Midbrain (tissue), 1 donor: ENCODE data around the gene STIM2.

Source experiments
- DNase-seq: peaks from one replicate; lab custom pipeline; 2025; lab: John Stamatoyannopoulos, UW

STIM2 gene

DNA sequence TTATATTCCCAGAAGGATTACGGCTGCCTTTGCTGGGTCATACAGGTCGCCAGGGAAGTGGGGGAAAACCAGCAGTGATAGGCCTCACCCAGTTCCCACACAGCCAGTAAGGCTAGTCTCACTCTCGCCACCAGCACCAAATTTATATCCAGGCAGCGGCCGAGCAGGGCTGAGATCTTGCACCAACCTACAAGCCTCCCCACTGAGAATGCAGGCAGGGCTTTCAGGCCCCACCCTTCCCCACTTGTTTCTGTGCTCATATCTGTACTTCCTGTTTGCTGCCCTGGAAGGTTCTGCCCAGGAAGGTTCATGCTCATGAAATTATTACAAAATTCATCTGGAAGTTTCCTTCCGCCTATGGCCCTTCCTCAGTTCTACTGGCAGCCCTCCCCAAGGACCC lies 179.7 kb downstream of the STIM2 start:
- DNase-seq = no peak

DNA sequence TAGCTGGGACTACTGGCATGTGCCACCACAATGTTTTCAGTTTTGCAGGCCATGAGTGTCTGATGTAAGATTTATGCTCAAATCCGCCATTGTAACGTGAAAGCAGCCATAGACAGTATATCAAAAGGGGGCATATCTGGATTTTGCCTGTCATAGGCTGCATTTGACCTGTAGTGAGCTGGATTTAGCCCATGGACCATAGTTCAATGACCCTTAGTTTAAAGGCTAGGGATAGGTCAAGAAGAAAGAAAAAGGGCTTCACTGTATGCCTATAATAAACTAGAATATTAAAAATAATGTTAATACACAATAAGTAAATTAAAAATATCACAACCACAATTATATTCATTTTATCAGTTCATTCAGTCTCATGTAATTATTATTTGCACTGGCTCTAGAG lies 181.8 kb downstream of the STIM2 start:
- DNase-seq = no peak

DNA sequence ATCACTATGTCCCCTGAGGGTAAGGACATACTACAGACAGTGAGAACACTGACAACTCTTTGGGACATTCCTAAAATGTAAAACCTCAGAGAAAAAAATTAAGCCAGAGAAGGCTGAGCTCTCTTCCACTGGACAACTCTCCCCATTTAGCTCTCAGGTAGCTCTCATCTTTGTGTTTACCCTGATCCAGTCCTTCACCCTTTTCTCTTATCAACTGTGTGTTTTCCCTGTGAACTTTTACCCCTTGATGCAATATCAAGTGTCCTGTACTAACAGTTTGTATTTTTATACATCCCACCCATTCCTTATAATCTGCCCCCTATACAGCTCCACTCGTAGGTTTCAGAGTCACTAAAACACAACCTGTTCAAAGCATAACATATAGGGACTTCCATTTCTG lies 182.6 kb downstream of the STIM2 start:
- no peak for DNase-seq

DNA sequence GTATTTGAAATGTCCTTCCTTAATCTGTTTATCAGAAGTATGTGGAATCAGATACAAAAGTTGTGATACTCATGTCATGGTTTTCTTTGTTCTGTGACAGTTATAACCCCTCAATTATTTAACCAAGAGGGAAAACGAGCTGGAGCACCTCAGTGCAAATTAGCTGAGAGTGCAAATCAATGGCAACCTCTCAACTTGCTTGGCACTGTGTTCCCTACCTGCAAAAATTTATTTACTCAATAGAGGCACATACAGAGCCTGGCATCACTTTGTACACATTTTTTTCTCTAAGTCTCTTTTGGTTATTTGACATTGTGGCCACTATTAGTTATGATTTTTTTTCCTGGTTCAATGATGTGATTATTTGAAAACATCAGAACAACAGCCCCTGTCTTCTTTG lies 186.2 kb downstream of the STIM2 start:
- DNase-seq = no peak

DNA sequence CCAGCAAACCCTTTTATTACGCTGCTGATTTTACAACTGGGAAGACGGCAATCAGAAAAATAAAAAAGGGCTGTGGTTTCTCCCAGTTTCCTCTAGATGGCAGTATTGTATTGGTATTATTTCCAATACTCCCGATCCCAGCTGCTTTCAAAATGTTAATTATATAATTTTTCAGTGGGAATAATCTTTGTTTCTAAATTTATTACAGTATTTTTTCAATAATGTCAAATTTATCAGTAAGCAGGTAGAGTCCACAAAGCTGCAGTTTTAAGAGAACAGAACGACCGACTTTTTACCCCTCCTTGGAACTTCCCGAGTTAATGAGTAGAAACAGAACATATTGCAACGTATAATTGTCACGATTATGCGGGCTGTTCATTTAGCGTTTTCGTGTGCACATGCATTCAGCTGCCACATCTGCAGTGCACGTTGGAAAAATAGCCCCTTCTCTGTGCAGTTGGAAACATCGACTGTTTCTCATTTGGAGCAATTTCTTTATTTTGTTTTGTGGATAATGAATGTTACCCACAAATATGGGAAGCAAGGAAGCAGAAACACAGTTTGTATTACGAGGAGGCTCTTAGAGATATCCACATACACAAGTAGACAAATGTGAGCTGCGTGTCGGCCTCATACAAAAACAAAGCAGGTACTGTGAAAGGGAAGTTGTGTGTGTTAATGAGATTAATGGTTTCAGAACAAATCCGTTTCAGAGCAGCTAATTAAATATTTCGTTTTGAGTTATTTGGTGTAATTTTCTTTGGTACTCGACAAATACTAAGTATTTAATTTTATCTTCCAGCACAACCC lies 188.0 kb downstream of the STIM2 start:
- DNase-seq = peak; percentile 71

DNA sequence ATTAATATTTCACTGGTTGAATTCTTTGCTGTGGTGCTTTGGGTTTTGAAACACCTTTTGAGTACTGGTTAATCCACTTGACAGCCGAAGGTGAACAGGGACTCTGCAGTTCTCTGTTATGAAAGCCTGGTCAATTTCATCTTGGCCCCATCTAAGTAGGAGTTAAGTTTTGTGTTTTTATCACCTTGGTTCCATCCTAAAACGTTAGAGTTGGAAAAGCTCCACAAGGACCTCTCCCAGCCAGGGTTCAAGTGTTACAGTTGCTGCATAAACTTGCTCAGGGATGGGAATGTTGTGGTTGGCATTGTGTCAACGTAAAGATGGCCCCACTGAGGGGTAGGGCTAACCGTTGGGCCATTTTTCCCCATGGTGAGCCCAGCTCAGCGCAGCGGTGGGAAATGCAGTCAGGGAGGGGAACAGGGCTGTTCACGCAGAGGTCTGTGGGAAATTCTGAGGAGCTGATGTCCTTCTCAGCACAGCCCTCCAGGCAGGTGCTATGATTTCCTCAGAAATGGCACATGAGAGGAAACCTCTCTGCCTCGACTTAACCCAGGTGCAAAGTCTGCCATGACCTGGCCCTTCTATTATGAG lies 188.7 kb downstream of the STIM2 start:
- DNase-seq = no peak

DNA sequence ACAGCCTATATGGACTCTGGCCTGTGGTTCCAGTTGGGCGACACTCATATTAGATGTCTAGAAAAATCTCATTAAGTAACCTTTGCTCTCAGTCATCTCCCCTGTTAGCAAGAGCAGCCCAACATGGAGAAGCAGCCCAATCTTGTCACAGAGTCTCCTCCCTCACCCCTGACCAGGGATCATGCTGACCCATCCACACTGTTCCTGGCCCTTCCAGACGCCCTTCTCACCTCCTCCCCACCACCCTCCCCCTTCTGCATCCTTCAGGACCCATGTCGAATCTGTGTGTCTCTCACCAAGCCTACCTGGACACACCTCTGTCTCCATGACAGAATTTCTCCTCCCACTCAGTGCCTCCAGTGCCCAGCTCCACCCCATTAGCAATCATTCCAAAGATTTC lies 190.1 kb downstream of the STIM2 start:
- no peak for DNase-seq

DNA sequence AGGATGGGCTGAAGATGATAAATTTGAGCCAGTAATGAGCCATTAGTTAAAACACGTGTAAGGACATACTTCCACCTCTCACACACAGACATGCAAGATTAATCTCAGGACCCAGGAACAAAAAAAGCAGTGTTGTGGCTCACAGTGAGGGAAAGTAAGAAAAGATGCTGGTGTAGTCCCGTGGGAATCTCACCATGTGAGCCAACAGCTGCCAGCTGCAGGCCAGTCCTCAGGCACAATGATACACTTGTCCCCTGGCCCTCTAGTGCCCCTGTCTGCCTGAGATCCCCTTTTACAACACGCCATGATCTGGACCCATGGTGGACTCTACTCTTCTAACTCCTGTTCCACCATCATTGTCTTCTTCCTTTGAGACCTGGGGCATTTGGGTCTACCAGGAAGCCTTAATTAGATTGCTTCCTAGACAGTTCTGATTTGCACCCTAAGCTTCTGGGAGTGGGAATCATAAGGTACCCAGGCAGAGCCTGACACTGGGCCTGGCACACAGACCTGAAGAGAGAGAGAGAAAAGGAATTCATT lies 194.7 kb downstream of the STIM2 start:
- DNase-seq = no peak

DNA sequence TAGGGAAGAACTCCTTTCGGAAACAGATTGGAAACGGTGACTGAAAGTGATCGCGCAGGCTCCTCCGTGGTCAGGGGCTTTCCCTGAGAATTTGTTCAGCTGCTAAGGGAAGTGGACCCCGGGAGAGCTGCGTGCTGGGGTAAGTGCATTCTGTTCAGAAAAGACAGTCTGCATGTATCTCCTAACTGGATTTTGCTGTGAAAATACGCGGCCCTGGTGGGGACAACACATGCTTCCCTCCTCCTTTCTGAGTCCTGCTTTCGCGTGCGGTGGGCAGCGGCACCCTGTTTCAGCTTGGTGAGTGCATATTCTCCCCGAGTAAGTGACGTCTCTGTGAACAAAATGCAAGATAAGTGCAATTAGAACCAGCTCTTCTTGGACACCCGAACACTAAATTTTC lies 195.6 kb downstream of the STIM2 start:
- DNase-seq = no peak

DNA sequence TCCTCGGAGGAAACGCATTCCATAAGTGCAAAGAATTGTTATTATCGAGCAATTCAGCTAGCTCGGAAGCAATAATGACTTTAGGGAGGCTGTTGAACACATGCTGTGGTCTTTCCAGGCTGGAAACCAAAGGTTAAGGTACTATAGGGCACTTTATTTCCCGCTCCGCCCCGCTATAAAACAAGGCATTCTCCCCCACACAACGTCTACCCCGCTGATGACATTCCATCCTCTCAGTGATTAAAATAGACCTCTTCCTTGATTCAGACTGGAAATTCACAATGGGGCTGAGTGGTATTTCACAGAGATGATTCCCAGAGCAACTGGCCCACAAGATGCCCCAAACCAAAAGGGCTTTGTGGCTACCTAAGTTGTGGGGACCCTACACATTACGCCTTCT lies 196.4 kb downstream of the STIM2 start:
- no peak for DNase-seq

DNA sequence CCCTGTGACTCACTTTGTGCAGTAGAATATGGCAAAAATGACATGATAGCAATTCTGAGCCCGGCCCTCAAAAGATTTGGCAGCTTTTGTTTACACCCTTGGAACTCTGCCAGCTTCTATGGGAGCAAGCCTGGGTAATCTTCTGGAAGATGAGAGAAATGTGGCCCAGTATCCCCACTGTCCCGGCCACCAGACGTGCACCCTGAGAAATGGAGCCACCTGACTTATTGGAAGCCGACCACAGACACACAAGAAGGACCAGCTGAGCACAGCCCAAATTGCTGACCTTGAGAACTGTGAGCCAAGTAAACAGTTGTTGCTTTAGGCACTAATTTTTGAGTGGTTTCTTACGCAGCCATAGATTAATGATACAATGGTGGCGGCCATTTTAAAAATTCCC lies 197.0 kb downstream of the STIM2 start:
- DNase-seq = no peak

DNA sequence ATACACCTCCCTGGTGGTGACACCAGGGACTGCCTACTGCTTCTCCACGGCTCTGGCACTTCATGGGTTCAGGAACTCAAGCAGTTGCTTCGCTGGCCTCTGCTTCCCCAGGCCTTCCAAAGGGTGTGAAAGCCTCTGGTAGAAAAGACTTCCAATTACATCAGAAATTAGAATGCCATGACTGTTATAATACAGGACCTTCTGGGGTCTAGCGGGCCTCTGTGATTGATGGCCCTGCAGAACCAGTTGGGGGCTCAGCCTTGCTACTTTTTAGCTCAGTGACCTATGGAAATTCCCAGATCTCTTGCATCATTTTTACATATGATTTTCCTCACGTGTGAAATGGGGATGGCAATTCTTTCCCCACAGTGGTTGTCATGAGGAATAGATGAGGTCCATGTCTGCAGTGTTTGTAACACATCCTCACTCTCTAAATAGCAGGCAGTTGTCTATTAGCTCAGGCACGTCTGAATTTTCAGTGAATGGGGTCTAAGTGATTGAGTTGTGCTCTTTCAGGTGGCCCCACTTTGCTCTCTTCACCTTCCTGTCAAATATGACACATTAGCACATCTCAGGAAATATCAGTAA lies 198.3 kb downstream of the STIM2 start:
- DNase-seq = no peak

DNA sequence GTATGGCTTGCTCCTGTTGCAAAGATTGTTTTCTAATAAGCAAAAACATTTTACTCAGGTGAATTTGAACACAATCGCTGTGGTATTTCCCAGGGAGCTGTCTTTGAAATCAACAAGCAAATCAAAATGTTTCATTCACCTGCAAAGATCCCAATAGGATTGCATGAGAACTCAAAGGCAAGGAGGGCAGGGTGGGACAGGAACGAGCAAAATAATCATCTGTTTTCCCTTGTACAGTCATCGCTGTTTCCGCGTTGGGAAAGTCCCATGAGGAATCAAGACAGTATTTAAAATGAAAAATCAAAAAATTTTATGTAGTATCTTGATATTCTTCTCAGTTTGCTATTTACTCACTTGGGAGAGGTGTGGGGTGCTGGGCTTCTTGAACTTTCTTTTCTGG lies 198.8 kb downstream of the STIM2 start:
- DNase-seq = no peak

DNA sequence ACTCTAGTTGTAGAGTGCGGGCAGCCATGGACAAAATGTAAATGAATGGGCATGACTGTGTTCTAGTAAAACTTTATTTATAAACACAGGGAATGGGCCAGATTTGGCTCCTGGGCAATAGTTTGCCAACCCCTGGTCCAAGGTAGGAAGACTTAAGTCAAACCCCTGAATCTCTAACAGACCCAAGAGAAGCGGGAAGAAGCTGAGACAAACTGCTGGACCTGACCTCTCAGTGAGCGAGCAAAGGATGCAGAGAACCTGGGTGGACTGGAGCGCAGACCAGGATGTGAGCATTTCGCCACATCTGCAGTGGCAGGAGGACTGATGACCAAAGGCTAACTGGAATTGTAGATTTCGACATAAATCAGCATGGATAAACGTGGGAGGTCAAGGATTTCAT lies 201.6 kb downstream of the STIM2 start:
- no peak for DNase-seq

DNA sequence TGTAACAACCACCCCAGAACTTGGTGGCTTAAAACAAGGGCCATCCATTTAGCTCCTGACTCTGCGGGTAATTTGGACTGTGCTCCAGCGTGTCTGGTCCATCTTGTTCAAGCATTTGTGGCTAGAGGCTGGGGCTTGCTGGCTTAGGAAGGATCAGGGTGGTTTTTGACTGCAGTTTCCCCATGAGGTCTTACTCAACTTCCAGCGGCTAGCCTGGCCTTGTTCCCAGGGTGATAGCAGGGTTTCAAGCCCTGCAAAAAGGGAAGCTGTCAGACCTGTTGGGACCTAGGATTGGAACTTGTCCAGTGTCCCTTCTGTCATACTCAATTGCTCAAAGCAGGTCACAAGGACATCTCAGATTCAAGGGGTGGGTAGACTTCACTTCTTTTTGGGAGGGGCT lies 205.9 kb downstream of the STIM2 start:
- no peak for DNase-seq

DNA sequence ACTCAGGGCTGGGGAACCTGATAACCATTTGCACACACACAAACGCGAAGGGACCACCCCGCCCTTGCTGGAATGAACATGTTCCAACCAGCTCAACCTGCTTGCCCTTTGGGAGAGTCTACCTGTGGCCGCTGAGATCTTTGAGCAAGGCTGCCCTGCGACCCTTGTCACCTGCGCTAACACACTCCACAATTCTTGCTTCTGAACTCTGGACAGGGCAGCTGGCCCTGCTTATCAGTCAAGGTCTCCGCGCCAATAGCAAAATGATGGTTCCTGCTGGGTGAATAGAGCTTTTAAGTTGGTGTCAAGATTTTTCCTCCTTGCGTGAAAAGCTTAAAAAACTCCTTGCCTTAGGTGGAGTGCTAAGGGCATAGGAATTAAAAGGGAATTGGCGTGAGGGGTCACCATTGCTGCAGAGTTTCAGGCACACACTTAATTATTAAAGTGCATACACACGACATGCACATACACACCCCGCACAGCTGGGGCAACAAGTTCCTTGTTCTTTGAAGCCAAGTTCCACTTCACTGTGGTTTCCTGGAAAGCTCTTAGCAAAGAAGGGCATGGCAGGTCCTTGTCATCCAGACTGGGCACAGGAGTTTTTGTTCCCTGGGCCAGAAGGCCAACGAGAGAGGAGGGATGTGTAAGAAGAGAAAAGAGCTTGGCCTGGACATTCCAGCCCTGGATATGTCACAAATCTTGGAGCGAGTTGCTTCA lies 207.7 kb downstream of the STIM2 start:
- no peak for DNase-seq
